ENCODE results near the gene CHMP4B. TPM values are rescaled to one million over a fixed set of nuclear protein-coding genes. Genes with fewer than 3 reads are reported as not detected.

CHMP4B gene
- polyA plus RNA-seq, 1 of the 3 experiments (the other 2 are of a cell fraction) = 123 TPM

GRCh38 chr20:33810885-33811775 is at the start of gene CHMP4B (continued):
- TF ChIP-seq, protein P1, sequence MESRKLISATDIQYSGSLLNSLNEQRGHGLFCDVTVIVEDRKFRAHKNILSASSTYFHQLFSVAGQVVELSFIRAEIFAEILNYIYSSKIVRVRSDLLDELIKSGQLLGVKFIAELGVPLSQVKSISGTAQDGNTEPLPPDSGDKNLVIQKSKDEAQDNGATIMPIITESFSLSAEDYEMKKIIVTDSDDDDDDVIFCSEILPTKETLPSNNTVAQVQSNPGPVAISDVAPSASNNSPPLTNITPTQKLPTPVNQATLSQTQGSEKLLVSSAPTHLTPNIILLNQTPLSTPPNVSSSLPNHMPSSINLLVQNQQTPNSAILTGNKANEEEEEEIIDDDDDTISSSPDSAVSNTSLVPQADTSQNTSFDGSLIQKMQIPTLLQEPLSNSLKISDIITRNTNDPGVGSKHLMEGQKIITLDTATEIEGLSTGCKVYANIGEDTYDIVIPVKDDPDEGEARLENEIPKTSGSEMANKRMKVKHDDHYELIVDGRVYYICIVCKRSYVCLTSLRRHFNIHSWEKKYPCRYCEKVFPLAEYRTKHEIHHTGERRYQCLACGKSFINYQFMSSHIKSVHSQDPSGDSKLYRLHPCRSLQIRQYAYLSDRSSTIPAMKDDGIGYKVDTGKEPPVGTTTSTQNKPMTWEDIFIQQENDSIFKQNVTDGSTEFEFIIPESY (IDR thresholded peaks at IDR 0.05; ENCODE audit: borderline replicate concordance, low read depth) = peak; percentile 53; the same call in 1 of the 2 replicates
- no peak for TF ChIP-seq POLR2AphosphoS5 (IDR thresholded peaks at IDR 0.05; ENCODE audit: low read depth, low read length)
- TF ChIP-seq TAF1 (IDR thresholded peaks at IDR 0.05; ENCODE audit: borderline replicate concordance, low read depth, low read length) = peak; percentile 52; the same call in 1 of the 2 replicates
- TF ChIP-seq, protein P2, sequence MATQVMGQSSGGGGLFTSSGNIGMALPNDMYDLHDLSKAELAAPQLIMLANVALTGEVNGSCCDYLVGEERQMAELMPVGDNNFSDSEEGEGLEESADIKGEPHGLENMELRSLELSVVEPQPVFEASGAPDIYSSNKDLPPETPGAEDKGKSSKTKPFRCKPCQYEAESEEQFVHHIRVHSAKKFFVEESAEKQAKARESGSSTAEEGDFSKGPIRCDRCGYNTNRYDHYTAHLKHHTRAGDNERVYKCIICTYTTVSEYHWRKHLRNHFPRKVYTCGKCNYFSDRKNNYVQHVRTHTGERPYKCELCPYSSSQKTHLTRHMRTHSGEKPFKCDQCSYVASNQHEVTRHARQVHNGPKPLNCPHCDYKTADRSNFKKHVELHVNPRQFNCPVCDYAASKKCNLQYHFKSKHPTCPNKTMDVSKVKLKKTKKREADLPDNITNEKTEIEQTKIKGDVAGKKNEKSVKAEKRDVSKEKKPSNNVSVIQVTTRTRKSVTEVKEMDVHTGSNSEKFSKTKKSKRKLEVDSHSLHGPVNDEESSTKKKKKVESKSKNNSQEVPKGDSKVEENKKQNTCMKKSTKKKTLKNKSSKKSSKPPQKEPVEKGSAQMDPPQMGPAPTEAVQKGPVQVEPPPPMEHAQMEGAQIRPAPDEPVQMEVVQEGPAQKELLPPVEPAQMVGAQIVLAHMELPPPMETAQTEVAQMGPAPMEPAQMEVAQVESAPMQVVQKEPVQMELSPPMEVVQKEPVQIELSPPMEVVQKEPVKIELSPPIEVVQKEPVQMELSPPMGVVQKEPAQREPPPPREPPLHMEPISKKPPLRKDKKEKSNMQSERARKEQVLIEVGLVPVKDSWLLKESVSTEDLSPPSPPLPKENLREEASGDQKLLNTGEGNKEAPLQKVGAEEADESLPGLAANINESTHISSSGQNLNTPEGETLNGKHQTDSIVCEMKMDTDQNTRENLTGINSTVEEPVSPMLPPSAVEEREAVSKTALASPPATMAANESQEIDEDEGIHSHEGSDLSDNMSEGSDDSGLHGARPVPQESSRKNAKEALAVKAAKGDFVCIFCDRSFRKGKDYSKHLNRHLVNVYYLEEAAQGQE (IDR thresholded peaks at IDR 0.05; ENCODE audit: low read depth, low read length) = no peak
- TF ChIP-seq EZH2phosphoT487 (IDR thresholded peaks at IDR 0.05; ENCODE audit: borderline replicate concordance, low read depth) = no peak

DNA sequence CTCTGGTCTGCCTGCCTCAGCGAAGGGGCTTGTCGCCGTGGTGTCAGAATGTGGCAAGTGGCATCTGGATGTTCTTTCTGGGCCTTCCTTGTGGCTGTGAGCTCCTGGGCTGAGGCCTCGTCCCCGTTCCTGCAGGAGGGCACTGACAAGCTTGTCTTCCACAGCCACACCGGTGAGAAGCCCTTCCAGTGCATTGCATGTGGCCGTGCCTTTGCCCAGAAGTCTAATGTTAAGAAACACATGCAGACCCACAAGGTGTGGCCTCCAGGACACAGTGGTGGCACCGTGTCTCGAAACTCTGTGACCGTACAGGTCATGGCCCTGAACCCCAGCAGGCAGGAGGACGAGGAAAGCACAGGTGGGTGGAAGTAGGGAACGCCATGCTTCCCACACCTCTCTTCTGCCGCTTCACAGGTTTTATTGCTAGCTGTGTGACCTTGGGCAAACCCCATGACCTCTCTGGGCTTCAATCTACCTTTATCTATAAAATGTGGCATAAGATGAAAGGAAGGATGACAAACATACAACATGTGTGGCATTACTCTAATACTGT is 49.4 kb upstream of the CHMP4B start:
- H2AFZ ChIP-seq (ENCODE audit: low read depth) = no peak overlapping the region
- DNase-seq = no peak
- H3K27me3 ChIP-seq (ENCODE audit: insufficient read depth) = no peaks in the 10 kb centered on the region
- no peaks in the 10 kb centered on the region for H3K4me1 ChIP-seq (ENCODE audit: control insufficient read depth in 1 of 2, insufficient read depth in 2 of 2, low read depth in 1 of 2, low read length in 1 of 2)
- no peak overlapping the region for H3K27ac ChIP-seq (ENCODE audit: low read depth in 2 of 2, low read length in 1 of 2)
- no peaks in the 10 kb centered on the region for H3K79me2 ChIP-seq (ENCODE audit: insufficient read depth)
- H3F3A ChIP-seq (replicated peaks; ENCODE audit: insufficient read depth) = no peaks in the 10 kb centered on the region
- 98% methylated on average over 9 of the region's 13 CpGs for whole genome bisulfite sequencing (ENCODE audit: low lambda C conversion rate)
- no peak overlapping the region for H3K4me2 ChIP-seq
- no peaks in the 10 kb centered on the region for H3K9me3 ChIP-seq
- ChIA-PET CTCF (interaction anchor here (1.1 kb wide), 1 partner anchor 29 kb away, joined by 5 read pairs; no protein-coding TSS in a partner anchor), POLR2A (no interaction called here)
- no peaks in the 10 kb centered on the region for H3K9me2 ChIP-seq
- no peak overlapping the region for H3K9ac ChIP-seq
- H3K4me3 ChIP-seq (ENCODE audit: low read depth in 2 of 2, low read length in 1 of 2) = no peak overlapping the region
- H4K20me1 ChIP-seq (ENCODE audit: insufficient read depth) = no peaks in the 10 kb centered on the region
- peaks cover 0 to 8% of the 10 kb centered on the region in 2 experiments for H3K36me3 ChIP-seq (replicated peaks in 1 of 2; ENCODE audit: control insufficient read depth in 1 of 2, insufficient read depth in 2 of 2, low read length in 1 of 2)
- TF ChIP-seq, protein P1 (IDR thresholded peaks at IDR 0.05; ENCODE audit: borderline replicate concordance, low read depth) = no peak
- TF ChIP-seq CHD2 (IDR thresholded peaks at IDR 0.05; ENCODE audit: low read length, partially characterized antibody) (no peak), IRF3 (IDR thresholded peaks at IDR 0.05; ENCODE audit: low read depth, low read length) (no peak), FOSL2 (IDR thresholded peaks at IDR 0.05; ENCODE audit: borderline replicate concordance, low read depth) (no peak), GATA2 (CRISPR knock-in tag; IDR thresholded peaks at IDR 0.05) (no peak)
- TF ChIP-seq, protein P3, sequence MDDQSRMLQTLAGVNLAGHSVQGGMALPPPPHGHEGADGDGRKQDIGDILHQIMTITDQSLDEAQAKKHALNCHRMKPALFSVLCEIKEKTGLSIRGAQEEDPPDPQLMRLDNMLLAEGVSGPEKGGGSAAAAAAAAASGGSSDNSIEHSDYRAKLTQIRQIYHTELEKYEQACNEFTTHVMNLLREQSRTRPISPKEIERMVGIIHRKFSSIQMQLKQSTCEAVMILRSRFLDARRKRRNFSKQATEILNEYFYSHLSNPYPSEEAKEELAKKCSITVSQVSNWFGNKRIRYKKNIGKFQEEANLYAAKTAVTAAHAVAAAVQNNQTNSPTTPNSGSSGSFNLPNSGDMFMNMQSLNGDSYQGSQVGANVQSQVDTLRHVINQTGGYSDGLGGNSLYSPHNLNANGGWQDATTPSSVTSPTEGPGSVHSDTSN (IDR thresholded peaks at IDR 0.05) = no peak
- TF ChIP-seq, protein P4, sequence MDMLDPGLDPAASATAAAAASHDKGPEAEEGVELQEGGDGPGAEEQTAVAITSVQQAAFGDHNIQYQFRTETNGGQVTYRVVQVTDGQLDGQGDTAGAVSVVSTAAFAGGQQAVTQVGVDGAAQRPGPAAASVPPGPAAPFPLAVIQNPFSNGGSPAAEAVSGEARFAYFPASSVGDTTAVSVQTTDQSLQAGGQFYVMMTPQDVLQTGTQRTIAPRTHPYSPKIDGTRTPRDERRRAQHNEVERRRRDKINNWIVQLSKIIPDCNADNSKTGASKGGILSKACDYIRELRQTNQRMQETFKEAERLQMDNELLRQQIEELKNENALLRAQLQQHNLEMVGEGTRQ (IDR thresholded peaks at IDR 0.05; ENCODE audit: borderline replicate concordance, low read depth, low read length) = no peak

All from SK-N-SH (cell line).